ENCODE measurements around the gene PROZ. TPM values are rescaled to one million over a fixed set of nuclear protein-coding genes. Genes with fewer than 3 reads are reported as not detected.

Gene PROZ
- total RNA-seq (not detected), total RNA-seq (0 to 0.30 (median 0) reads per million in 172 experiments)
- polyA plus RNA-seq (2013, experiment 1 of 2): 0.32 TPM
- polyA plus RNA-seq (2013, experiment 2 of 2): 0.73 TPM

DNA sequence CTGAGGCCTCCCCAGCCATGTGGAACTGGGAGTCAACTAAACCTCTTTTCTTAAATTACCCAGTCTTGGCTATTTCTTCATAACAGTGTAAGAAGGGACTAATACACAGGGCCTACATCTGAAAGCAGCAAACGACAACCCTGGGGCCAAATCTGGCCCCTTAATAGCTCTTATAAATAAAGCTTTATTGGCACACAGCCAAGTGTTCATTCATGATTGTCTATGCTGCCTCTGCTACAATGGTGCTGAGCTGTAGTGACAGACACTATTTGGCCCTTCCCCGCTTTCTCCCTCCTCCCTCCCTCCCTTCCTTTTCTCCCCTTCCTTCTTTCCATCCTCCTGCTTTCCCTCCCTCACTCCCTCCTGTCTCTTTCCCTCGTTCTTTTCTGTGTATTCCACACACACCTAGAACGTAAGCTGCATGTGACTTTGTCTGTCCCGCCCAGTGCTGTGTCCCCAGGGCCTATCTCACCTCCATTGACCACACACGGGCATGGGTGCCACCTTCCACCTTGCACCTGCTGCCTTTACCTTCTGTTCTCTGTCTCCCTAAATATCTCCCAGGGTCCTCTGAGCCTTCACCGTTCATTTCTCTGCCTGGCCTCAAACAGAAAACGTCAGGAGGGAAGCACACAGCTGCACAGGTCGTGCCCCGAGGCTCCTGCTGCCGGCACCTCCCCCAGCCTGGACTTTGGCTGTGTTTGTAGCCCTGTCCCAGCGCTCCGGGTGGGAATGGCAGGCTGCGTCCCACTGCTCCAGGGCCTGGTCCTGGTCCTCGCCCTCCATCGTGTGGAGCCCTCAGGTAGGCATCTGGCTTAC lies at the start of gene PROZ:
TSS of gene PROZ (plus strand) at position 720 of the 819 bp plus-strand sequence. CDS start at position 733, 13 bp downstream.
- ChIA-PET CTCF (interaction anchor here (0.7 kb wide), 1 partner anchor 166 kb away, joined by 4 read pairs; no protein-coding TSS in a partner anchor), POLR2A (no interaction called here)
- Mint-ChIP-seq H3K27me3 (no peaks in the 10 kb centered on the region), H3K4me3 (no peak within 1 kb of the TSS), H3K27ac (peak within 1 kb of the TSS; percentile 17), H3K9me3 (peaks cover 2% of the 10 kb centered on the region), H3K4me1 (ENCODE audit: low read depth) (peaks cover 30% of the 10 kb centered on the region), H3K36me3 (ENCODE audit: low read depth) (peaks cover 5% of the 10 kb centered on the region)
- DNase-seq (no peak), ATAC-seq (ENCODE audit: poor library complexity) (no peak)
- Histone ChIP-seq H3K27me3 (ENCODE audit: control insufficient read depth in 1 of 2, insufficient read depth in 2 of 2, low read length in 2 of 2) (no peaks in the 10 kb centered on the region), H3K9me3 (ENCODE audit: control insufficient read depth in 1 of 2, insufficient read depth in 1 of 2, low read length in 2 of 2) (peaks cover 0 to 3% of the 10 kb centered on the region in 2 experiments), H3K4me3 (ENCODE audit: low read length) (no peak within 1 kb of the TSS), H3K4me1 (ENCODE audit: insufficient read depth, low read length) (peaks cover 35% of the 10 kb centered on the region), H3K27ac (ENCODE audit: low read depth in 1 of 2, low read length in 2 of 2) (no peak within 1 kb of the TSS), H3K36me3 (ENCODE audit: insufficient read depth, low read length) (no peaks in the 10 kb centered on the region)
- intact Hi-C loops (cut with DNase I, micrococcal nuclease): loop anchor here in 1 of 2 experiments (5.0 kb wide), 1 partner anchor 139 kb away; the partner anchor contains the start of gene LAMP1
- TF ChIP-seq, protein P1, sequence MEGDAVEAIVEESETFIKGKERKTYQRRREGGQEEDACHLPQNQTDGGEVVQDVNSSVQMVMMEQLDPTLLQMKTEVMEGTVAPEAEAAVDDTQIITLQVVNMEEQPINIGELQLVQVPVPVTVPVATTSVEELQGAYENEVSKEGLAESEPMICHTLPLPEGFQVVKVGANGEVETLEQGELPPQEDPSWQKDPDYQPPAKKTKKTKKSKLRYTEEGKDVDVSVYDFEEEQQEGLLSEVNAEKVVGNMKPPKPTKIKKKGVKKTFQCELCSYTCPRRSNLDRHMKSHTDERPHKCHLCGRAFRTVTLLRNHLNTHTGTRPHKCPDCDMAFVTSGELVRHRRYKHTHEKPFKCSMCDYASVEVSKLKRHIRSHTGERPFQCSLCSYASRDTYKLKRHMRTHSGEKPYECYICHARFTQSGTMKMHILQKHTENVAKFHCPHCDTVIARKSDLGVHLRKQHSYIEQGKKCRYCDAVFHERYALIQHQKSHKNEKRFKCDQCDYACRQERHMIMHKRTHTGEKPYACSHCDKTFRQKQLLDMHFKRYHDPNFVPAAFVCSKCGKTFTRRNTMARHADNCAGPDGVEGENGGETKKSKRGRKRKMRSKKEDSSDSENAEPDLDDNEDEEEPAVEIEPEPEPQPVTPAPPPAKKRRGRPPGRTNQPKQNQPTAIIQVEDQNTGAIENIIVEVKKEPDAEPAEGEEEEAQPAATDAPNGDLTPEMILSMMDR (IDR thresholded peaks at IDR 0.05): no peak

- Mint-ChIP-seq H3K9me3 (no peaks in the 10 kb centered on the region), H3K4me3 (peak overlapping the region; percentile 51), H3K4me1 (ENCODE audit: low read depth) (no peaks in the 10 kb centered on the region), H3K36me3 (ENCODE audit: low read depth) (no peaks in the 10 kb centered on the region), H3K27me3 (peaks cover 8% of the 10 kb centered on the region), H3K27ac (no peak overlapping the region)
- CTCF ChIA-PET: no interaction called here
- TF ChIP-seq, protein P1 (IDR thresholded peaks at IDR 0.05): no peak
- intact Hi-C loops (cut with DNase I, micrococcal nuclease): no loop called here
- ATAC-seq (ENCODE audit: poor library complexity): no peak
- no peak for DNase-seq
- Histone ChIP-seq H3K9me3 (ENCODE audit: control insufficient read depth in 1 of 2, insufficient read depth in 1 of 2, low read length in 2 of 2) (no peaks in the 10 kb centered on the region), H3K27ac (ENCODE audit: low read depth in 1 of 2, low read length in 2 of 2) (no peak overlapping the region), H3K4me3 (ENCODE audit: low read length) (no peak overlapping the region), H3K36me3 (ENCODE audit: insufficient read depth, low read length) (no peaks in the 10 kb centered on the region), H3K4me1 (ENCODE audit: insufficient read depth, low read length) (peaks cover 24% of the 10 kb centered on the region), H3K27me3 (ENCODE audit: control insufficient read depth in 1 of 2, insufficient read depth in 2 of 2, low read length in 2 of 2) (peaks cover 13 to 19% of the 10 kb centered on the region in 2 experiments)
- POLR2A ChIA-PET: interaction anchor here (1.2 kb wide), 1 partner anchor 100 kb away, joined by 5 read pairs; the partner anchor contains the start of gene CUL4A
These were observed 49.0 kb upstream of the PROZ start for GRCh38 chr13:113109151-113110047.
